Adrenal gland (tissue), 5 donors: ENCODE measurements around the gene NIPAL4.

Experiments used
- POLR2A ChIP-seq, 2 donors: fragments of 450-650 bp; IDR thresholded peaks; one replicate each; pipeline ENCODE4 v1.6.1; 2017; ENCODE audit warnings: antibody characterized with exemption in 2 of 2, mild to moderate bottlenecking in 2 of 2, moderate library complexity in 1 of 2
- TF ChIP-seq, protein P1 (sequence below), 6 experiments: fragments of 450-650 bp in 4 of 6; fragments of 200-600 bp in 2 of 6; sonication (generic) in 1 of 6; IDR thresholded peaks; 1 replicate in 5 of 6; 2 replicates in 1 of 6; pipeline versions ENCODE4 v1.5.1 to v1.8.0; 2016 to 2021; ENCODE audit warnings: antibody characterized with exemption in 6 of 6, mild to moderate bottlenecking in 2 of 6, moderate library complexity in 1 of 6
- donor health status: DM: no; HTN: no; CAD: no.

DNA sequence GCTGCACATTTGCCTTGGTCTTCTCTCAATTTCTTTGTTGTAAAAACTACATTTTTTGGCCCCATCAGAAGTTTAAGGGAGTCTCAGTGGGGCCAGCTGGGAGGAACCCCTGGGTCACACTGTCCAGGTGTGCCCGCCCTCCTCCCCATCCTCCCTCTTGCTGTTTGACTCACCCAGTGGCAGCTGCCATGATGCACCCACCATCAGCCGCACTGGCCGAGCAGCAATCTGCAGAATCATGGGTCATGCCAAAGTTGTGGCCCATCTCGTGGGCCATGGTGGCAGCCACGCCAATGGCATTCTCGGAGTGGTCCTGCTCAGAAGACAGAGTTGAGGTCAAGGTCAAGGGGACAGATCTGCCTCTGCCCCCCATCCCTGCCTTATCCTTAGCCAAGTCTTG lies 45.5 kb downstream of the NIPAL4 start:
- TF ChIP-seq, protein P1, sequence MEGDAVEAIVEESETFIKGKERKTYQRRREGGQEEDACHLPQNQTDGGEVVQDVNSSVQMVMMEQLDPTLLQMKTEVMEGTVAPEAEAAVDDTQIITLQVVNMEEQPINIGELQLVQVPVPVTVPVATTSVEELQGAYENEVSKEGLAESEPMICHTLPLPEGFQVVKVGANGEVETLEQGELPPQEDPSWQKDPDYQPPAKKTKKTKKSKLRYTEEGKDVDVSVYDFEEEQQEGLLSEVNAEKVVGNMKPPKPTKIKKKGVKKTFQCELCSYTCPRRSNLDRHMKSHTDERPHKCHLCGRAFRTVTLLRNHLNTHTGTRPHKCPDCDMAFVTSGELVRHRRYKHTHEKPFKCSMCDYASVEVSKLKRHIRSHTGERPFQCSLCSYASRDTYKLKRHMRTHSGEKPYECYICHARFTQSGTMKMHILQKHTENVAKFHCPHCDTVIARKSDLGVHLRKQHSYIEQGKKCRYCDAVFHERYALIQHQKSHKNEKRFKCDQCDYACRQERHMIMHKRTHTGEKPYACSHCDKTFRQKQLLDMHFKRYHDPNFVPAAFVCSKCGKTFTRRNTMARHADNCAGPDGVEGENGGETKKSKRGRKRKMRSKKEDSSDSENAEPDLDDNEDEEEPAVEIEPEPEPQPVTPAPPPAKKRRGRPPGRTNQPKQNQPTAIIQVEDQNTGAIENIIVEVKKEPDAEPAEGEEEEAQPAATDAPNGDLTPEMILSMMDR (IDR thresholded peaks at IDR 0.05) = no peak
- TF ChIP-seq POLR2A (IDR thresholded peaks at IDR 0.05) = no peak
